Embryonic facial prominence (tissue), 1 donor: Measurements from ENCODE around the gene EXOC1L.
"Not testable (repeated sequence)": the region's sequence is repeated elsewhere in the genome, so short reads cannot be mapped to it uniquely, and the experiment has no call there.

ENCODE experiments used
- DNase-seq: peaks from one replicate; pipeline ENCODE4 v3.0.0-alpha.2; 2016; ENCODE audit errors: extremely low spot score

Gene EXOC1L

GRCh38 chr4:55838356-55838755 is 18.8 kb downstream of the EXOC1L start:
- no peak for DNase-seq

GRCh38 chr4:55838952-55839351 is 19.4 kb downstream of the EXOC1L start:
- DNase-seq = no peak

- DNase-seq = no peak
Measured at GRCh38 chr4:55840956-55841355, 21.4 kb downstream of the EXOC1L start.

- not testable (repeated sequence) for DNase-seq
Measured at GRCh38 chr4:55841373-55842239, 22.0 kb downstream of the EXOC1L start.

GRCh38 chr4:55842312-55842711 is 22.7 kb downstream of the EXOC1L start:
- not testable (repeated sequence) for DNase-seq

GRCh38 chr4:55849724-55850123 is 30.1 kb downstream of the EXOC1L start:
- DNase-seq = no peak

GRCh38 chr4:55851885-55852284 is 32.3 kb downstream of the EXOC1L start:
- DNase-seq = no peak

- DNase-seq = peak; percentile 90
Measured at GRCh38 chr4:55853484-55854046, 34.0 kb downstream of the EXOC1L start, which contains the start of gene EXOC1. TSS of gene EXOC1 (plus strand) at chr4:55853648. CDS start at chr4:55858324, 4,676 bp downstream.

- DNase-seq = no peak
Measured at GRCh38 chr4:55854129-55854528, 34.5 kb downstream of the EXOC1L start.

GRCh38 chr4:55857586-55857985 is 38.0 kb downstream of the EXOC1L start:
- DNase-seq = no peak

- DNase-seq = no peak
Measured at GRCh38 chr4:55859711-55860110, 40.1 kb downstream of the EXOC1L start.

GRCh38 chr4:55864577-55865223 is 45.1 kb downstream of the EXOC1L start:
- DNase-seq = no peak

GRCh38 chr4:55865228-55865806 is 45.7 kb downstream of the EXOC1L start:
- DNase-seq = no peak

GRCh38 chr4:55866290-55866907 is 46.8 kb downstream of the EXOC1L start:
- no peak for DNase-seq

- no peak for DNase-seq
Measured at GRCh38 chr4:55866973-55867574, 47.5 kb downstream of the EXOC1L start.

GRCh38 chr4:55868581-55869090 is 49.0 kb downstream of the EXOC1L start:
- no peak for DNase-seq

- no peak for DNase-seq
Measured at GRCh38 chr4:55871299-55871800, 51.8 kb downstream of the EXOC1L start.

- no peak for DNase-seq
Measured at GRCh38 chr4:55874831-55875230, 55.2 kb downstream of the EXOC1L start.

- no peak for DNase-seq
Measured at GRCh38 chr4:55876387-55876786, 56.8 kb downstream of the EXOC1L start.

- no peak for DNase-seq
Measured at GRCh38 chr4:55879224-55879623, 59.6 kb downstream of the EXOC1L start.
